Activated CD4-positive, alpha-beta T cell treated with anti-CD3 and anti-CD28 coated beads, Interleukin-2, amount 50 U/mL, for 16 hours (primary cell): ENCODE measurements around the gene TNFRSF1B.

Experiments
- DNase-seq: peaks from one replicate; pipeline ENCODE4 v3.0.0-alpha.2; 2020

TNFRSF1B gene

GRCh38 chr1:12166834-12167492, at the start of gene TNFRSF1B:
TSS of gene TNFRSF1B (plus strand) at chr1:12166991. CDS start at chr1:12167092, 101 bp downstream.
- peak; percentile 83 for DNase-seq

GRCh38 chr1:12121212-12122003, 45.4 kb upstream of the TNFRSF1B start:
- no peak for DNase-seq

GRCh38 chr1:12123172-12123571, 43.6 kb upstream of the TNFRSF1B start:
- DNase-seq: no peak

- peak; percentile 74 for DNase-seq
Observed at GRCh38 chr1:12124693-12125421, 41.9 kb upstream of the TNFRSF1B start.

- DNase-seq: no peak
Observed at GRCh38 chr1:12125422-12126355, 41.1 kb upstream of the TNFRSF1B start.

GRCh38 chr1:12126781-12127180, 40.0 kb upstream of the TNFRSF1B start:
- no peak for DNase-seq

GRCh38 chr1:12127206-12127810, 39.5 kb upstream of the TNFRSF1B start:
- no peak for DNase-seq

GRCh38 chr1:12128120-12128519, 38.7 kb upstream of the TNFRSF1B start:
- no peak for DNase-seq

- no peak for DNase-seq
Observed at GRCh38 chr1:12129624-12130023, 37.2 kb upstream of the TNFRSF1B start.

- no peak for DNase-seq
Observed at GRCh38 chr1:12130466-12131130, 36.2 kb upstream of the TNFRSF1B start.

- DNase-seq: no peak
Observed at GRCh38 chr1:12132078-12132477, 34.7 kb upstream of the TNFRSF1B start.

- DNase-seq: no peak
Observed at GRCh38 chr1:12134716-12135115, 32.1 kb upstream of the TNFRSF1B start.

- no peak for DNase-seq
Observed at GRCh38 chr1:12135612-12136011, 31.2 kb upstream of the TNFRSF1B start.

GRCh38 chr1:12136916-12137610, 29.7 kb upstream of the TNFRSF1B start:
- DNase-seq: no peak

- no peak for DNase-seq
Observed at GRCh38 chr1:12138196-12139168, 28.3 kb upstream of the TNFRSF1B start.

GRCh38 chr1:12140016-12140415, 26.8 kb upstream of the TNFRSF1B start:
- no peak for DNase-seq

GRCh38 chr1:12140515-12141162, 26.2 kb upstream of the TNFRSF1B start:
- DNase-seq: no peak

GRCh38 chr1:12141163-12141850, 25.5 kb upstream of the TNFRSF1B start:
- DNase-seq: no peak
